H9 (cell line): ENCODE results near the gene IL18BP. TPM values are rescaled to one million over a fixed set of nuclear protein-coding genes. Genes with fewer than 3 reads are reported as not detected.

Experiments
- DNase-seq: peaks from one replicate; pipeline ENCODE4 v3.0.0-alpha.2; 2017
- H2AFZ ChIP-seq: one replicate; pipeline ENCODE4 v1.6.1; 2013; ENCODE audit warnings: mild to moderate bottlenecking, low read length, control low read depth, moderate library complexity
- H2AK5ac ChIP-seq: 2 replicates; pipeline ENCODE4 v1.6.1; 2013; ENCODE audit warnings: low read length, control low read depth, mixed read lengths; ENCODE audit not compliant: insufficient read length
- H2BK120ac ChIP-seq: one replicate; pipeline ENCODE4 v1.6.1; 2013; ENCODE audit warnings: low read depth, mild to moderate bottlenecking, low read length, control low read depth, inconsistent platforms; ENCODE audit not compliant: poor library complexity, severe bottlenecking
- H2BK12ac ChIP-seq: 2 replicates; pipeline ENCODE4 v1.6.1; 2013; ENCODE audit warnings: low read length, control low read depth, mixed read lengths, low read depth; ENCODE audit not compliant: insufficient read length
- H2BK15ac ChIP-seq: 2 replicates; pipeline ENCODE4 v1.6.1; 2013; ENCODE audit warnings: low read depth, low read length, control low read depth
- H2BK20ac ChIP-seq: one replicate; pipeline ENCODE4 v1.6.1; 2013; ENCODE audit warnings: low read depth, mild to moderate bottlenecking, low read length, control low read depth, inconsistent platforms; ENCODE audit not compliant: poor library complexity, severe bottlenecking
- H2BK5ac ChIP-seq: 2 replicates; pipeline ENCODE4 v1.6.1; 2013; ENCODE audit warnings: low read length, control low read depth, mixed read lengths; ENCODE audit not compliant: insufficient read length
- H3K14ac ChIP-seq: 2 replicates; pipeline ENCODE4 v1.6.1; 2013; ENCODE audit warnings: low read length, control low read depth; ENCODE audit not compliant: insufficient read depth
- H3K18ac ChIP-seq: 2 replicates; pipeline ENCODE4 v1.6.1; 2013; ENCODE audit warnings: low read depth, mild to moderate bottlenecking, mixed read lengths, low read length, control low read depth; ENCODE audit not compliant: insufficient read length
- H3K23ac ChIP-seq: 2 replicates; pipeline ENCODE4 v1.6.1; 2013; ENCODE audit warnings: low read length, control low read depth, mixed read lengths, low read depth; ENCODE audit not compliant: insufficient read length
- H3K23me2 ChIP-seq: 2 replicates; pipeline ENCODE4 v1.6.1; 2013; ENCODE audit warnings: low read depth, mild to moderate bottlenecking, mixed read lengths, low read length, control low read depth; ENCODE audit not compliant: insufficient read length, poor library complexity, severe bottlenecking
- H3K27ac ChIP-seq: 2 replicates; pipeline ENCODE4 v1.5.1; 2013; ENCODE audit warnings: low read length, control low read depth, mixed read lengths, low read depth; ENCODE audit not compliant: insufficient read length
- H3K27me3 ChIP-seq: 2 replicates; pipeline ENCODE4 v1.6.1; 2013; ENCODE audit warnings: low read length, control low read depth, inconsistent platforms; ENCODE audit not compliant: insufficient read depth
- H3K4ac ChIP-seq: 2 replicates; pipeline ENCODE4 v1.6.1; 2013; ENCODE audit warnings: low read depth, mild to moderate bottlenecking, control low read depth, inconsistent platforms, low read length, moderate library complexity
- H3K4me1 ChIP-seq: 2 replicates; pipeline ENCODE4 v1.6.1; 2013; ENCODE audit warnings: low read length, control low read depth, inconsistent platforms; ENCODE audit not compliant: insufficient read depth
- H3K4me2 ChIP-seq: 2 replicates; pipeline ENCODE4 v1.6.1; 2013; ENCODE audit warnings: low read length, control low read depth, mixed read lengths; ENCODE audit not compliant: insufficient read length, insufficient read depth
- H3K56ac ChIP-seq: 2 replicates; pipeline ENCODE4 v1.6.1; 2013; ENCODE audit warnings: low read depth, mild to moderate bottlenecking, mixed read lengths, low read length, control low read depth; ENCODE audit not compliant: insufficient read length
- H3K79me1 ChIP-seq: 2 replicates; pipeline ENCODE4 v1.6.1; 2013; ENCODE audit warnings: low read depth, mild to moderate bottlenecking, moderate library complexity, low read length, control low read depth, inconsistent platforms; ENCODE audit not compliant: insufficient read depth, poor library complexity, severe bottlenecking
- H3K79me2 ChIP-seq: 2 replicates; pipeline ENCODE4 v1.6.1; 2013; ENCODE audit warnings: low read length, control low read depth, inconsistent platforms; ENCODE audit not compliant: insufficient read depth
- H3K9ac ChIP-seq: 2 replicates; pipeline ENCODE4 v1.6.1; 2013; ENCODE audit warnings: low read length, control low read depth, mixed read lengths; ENCODE audit not compliant: insufficient read length; ENCODE audit errors: extremely low read depth
- H3K9me3 ChIP-seq: one replicate; pipeline ENCODE4 v1.6.1; 2013; ENCODE audit warnings: low read depth, low read length, inconsistent platforms; ENCODE audit not compliant: control insufficient read depth
- H3T11ph ChIP-seq: one replicate; pipeline ENCODE4 v1.6.1; 2013; ENCODE audit warnings: mild to moderate bottlenecking, low read length, control low read depth, inconsistent platforms
- H4K20me1 ChIP-seq: one replicate; pipeline ENCODE4 v1.6.1; 2013; ENCODE audit not compliant: control insufficient read depth, insufficient read length, insufficient read depth
- H4K5ac ChIP-seq: 2 replicates; pipeline ENCODE4 v1.6.1; 2013; ENCODE audit warnings: low read depth, mild to moderate bottlenecking, mixed read lengths, low read length, control low read depth; ENCODE audit not compliant: insufficient read length
- H4K8ac ChIP-seq: replicated peaks from 2 replicates; pipeline ENCODE4 v1.6.1; 2013; ENCODE audit warnings: low read length, control low read depth, mixed read lengths, low read depth; ENCODE audit not compliant: insufficient read length
- H4K91ac ChIP-seq: 2 replicates; pipeline ENCODE4 v1.6.1; 2013; ENCODE audit warnings: low read depth, mild to moderate bottlenecking, moderate library complexity, mixed read lengths, low read length, control low read depth; ENCODE audit not compliant: insufficient read length
- H3K27ac Mint-ChIP-seq, 3 experiments: 2 replicates in 2 of 3; 3 replicates in 1 of 3; pipeline ENCODE4 v1.8.0; 2020 to 2021; ENCODE audit warnings: mixed read lengths in 3 of 3, mild to moderate bottlenecking in 1 of 3, moderate library complexity in 1 of 3
- H3K27me3 Mint-ChIP-seq: 2 replicates; pipeline ENCODE4 v1.8.0; 2021; ENCODE audit warnings: low read depth, mild to moderate bottlenecking, moderate library complexity, mixed read lengths
- H3K36me3 Mint-ChIP-seq, 3 experiments: 2 replicates in 2 of 3; 3 replicates in 1 of 3; pipeline ENCODE4 v1.8.0; 2020 to 2021; ENCODE audit warnings: low read depth in 3 of 3, mixed read lengths in 3 of 3; ENCODE audit not compliant: insufficient read depth in 1 of 3
- H3K4me1 Mint-ChIP-seq, 2 experiments: 2 replicates each; pipeline ENCODE4 v1.8.0; 2020; ENCODE audit warnings: mixed read lengths in 2 of 2
- H3K4me3 Mint-ChIP-seq, 2 experiments: 2 replicates in 1 of 2; 3 replicates in 1 of 2; pipeline ENCODE4 v1.8.0; 2020 to 2021; ENCODE audit warnings: mild to moderate bottlenecking in 2 of 2, mixed read lengths in 2 of 2, moderate library complexity in 1 of 2
- H3K9me3 Mint-ChIP-seq, 2 experiments: 2 replicates in 1 of 2; 3 replicates in 1 of 2; pipeline ENCODE4 v1.8.0; 2020; ENCODE audit warnings: mild to moderate bottlenecking in 2 of 2, mixed read lengths in 2 of 2, moderate library complexity in 1 of 2
- WGBS: extraction: QIAGEN DNeasy Blood & Tissue Kit; methylation state at CpG from one replicate; pipeline ENCODE4 v1.1.7; 2013; ENCODE audit warnings: missing lambda C conversion rate, low lambda C conversion rate, mixed read lengths; ENCODE audit not compliant: insufficient read length; ENCODE audit errors: extremely low coverage; 5-methylcytosine and 5-hydroxymethylcytosine counted together
- total RNA-seq: library from RNA; stranded (reverse); gene quantifications from 2 replicates; pipeline ENCODE4 v1.2.1, GENCODE V29; 2021
- TF ChIP-seq, protein P1 (sequence below): fragments of 200-600 bp; sonication (generic); conservative IDR thresholded peaks from 3 replicates; pipeline ENCODE4 v1.8.0; 2021; ENCODE audit warnings: antibody characterized with exemption, mild to moderate bottlenecking

The IL18BP gene
- total RNA-seq, 1 experiment from 2014 or later: 10.2 TPM

DNA sequence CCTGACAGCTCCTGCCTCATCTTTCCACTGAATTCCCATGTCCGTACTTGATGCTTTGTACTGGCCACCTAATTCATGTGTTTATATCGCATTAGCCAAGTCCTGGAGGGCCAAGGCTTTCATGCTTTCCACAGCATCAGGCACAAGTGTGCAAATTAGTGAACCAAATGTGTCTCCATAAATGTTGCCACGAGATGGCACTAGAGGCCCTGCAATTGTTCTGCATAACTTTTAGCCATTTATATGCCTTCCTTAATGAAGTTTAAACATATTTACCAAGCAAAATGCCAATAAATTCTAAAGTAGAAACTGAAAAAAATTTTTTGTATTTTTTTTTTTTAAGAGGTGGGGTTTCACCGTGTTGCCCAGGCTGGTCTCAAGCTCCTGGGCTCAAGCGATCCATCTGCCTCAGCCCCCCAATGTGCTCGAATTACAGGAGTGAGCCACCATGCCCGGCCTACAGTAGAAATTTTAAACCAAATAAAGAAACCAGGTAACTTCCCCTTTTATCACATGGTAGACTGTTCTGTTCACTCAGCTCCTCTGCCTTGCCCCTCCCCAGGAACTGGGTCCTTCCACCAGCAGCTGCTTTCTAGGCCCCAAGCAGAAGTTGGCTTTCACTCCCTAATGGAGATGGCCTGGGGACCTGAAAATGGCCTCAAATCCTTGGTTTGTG is 20.8 kb upstream of the IL18BP start:
- no peak overlapping the region for H3K18ac ChIP-seq
- no peak overlapping the region for H3K4ac ChIP-seq
- H3K4me1 Mint-ChIP-seq: peaks cover 2% of the 10 kb centered on the region in 2 experiments; a peak in 2 of 4 replicates
- H2BK120ac ChIP-seq: no peak overlapping the region
- H3K23ac ChIP-seq: no peak overlapping the region
- H4K8ac ChIP-seq: no peak overlapping the region
- no peak overlapping the region for H3K4me3 Mint-ChIP-seq
- no peaks in the 10 kb centered on the region for H3K9me3 Mint-ChIP-seq
- H3K79me1 ChIP-seq: no peaks in the 10 kb centered on the region
- no peaks in the 10 kb centered on the region for H3K27me3 Mint-ChIP-seq
- H4K20me1 ChIP-seq: no peaks in the 10 kb centered on the region
- H3K9me3 ChIP-seq: no peaks in the 10 kb centered on the region
- H3K14ac ChIP-seq: no peak overlapping the region
- WGBS: no CpG with 5 or more reads among the region's 7 CpGs
- H2BK5ac ChIP-seq: no peak overlapping the region
- no peaks in the 10 kb centered on the region for H3K79me2 ChIP-seq
- no peak overlapping the region for H2BK15ac ChIP-seq
- H3K9ac ChIP-seq: no peak overlapping the region
- H2BK20ac ChIP-seq: no peak overlapping the region
- H3K27ac Mint-ChIP-seq: peak overlapping the region in 2 of 3 experiments; percentile 40 to 70; a peak in 1 of 7 replicates
- no peak overlapping the region for H3T11ph ChIP-seq
- H2AFZ ChIP-seq: no peak overlapping the region
- H3K4me1 ChIP-seq: no peaks in the 10 kb centered on the region
- no peaks in the 10 kb centered on the region for H3K23me2 ChIP-seq
- H2AK5ac ChIP-seq: no peak overlapping the region
- TF ChIP-seq, protein P1, sequence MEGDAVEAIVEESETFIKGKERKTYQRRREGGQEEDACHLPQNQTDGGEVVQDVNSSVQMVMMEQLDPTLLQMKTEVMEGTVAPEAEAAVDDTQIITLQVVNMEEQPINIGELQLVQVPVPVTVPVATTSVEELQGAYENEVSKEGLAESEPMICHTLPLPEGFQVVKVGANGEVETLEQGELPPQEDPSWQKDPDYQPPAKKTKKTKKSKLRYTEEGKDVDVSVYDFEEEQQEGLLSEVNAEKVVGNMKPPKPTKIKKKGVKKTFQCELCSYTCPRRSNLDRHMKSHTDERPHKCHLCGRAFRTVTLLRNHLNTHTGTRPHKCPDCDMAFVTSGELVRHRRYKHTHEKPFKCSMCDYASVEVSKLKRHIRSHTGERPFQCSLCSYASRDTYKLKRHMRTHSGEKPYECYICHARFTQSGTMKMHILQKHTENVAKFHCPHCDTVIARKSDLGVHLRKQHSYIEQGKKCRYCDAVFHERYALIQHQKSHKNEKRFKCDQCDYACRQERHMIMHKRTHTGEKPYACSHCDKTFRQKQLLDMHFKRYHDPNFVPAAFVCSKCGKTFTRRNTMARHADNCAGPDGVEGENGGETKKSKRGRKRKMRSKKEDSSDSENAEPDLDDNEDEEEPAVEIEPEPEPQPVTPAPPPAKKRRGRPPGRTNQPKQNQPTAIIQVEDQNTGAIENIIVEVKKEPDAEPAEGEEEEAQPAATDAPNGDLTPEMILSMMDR: peak; percentile 75
- peaks cover 10 to 28% (median 23%) of the 10 kb centered on the region in 3 experiments for H3K36me3 Mint-ChIP-seq
- H4K91ac ChIP-seq: no peak overlapping the region
- no peak overlapping the region for H3K4me2 ChIP-seq
- H3K27me3 ChIP-seq: no peaks in the 10 kb centered on the region
- DNase-seq: no peak
- H2BK12ac ChIP-seq: no peak overlapping the region
- no peak overlapping the region for H4K5ac ChIP-seq
- no peak overlapping the region for H3K56ac ChIP-seq
- H3K27ac ChIP-seq: no peak overlapping the region
